HEK293 (cell line): ENCODE data around the gene TMEM263.
A peak's percentile ranks its signal among the peaks of the same experiment; 100 is the strongest.
"Not testable (repeated sequence)": the region's sequence is repeated elsewhere in the genome, so short reads cannot be mapped to it uniquely, and the experiment has no call there.

Source experiments
- CTCF ChIA-PET: fragments of 350-600 bp; formaldehyde crosslinking; extraction: SDS; loops from one replicate; lab custom pipeline; 2021; ENCODE audit warnings: antibody characterized with exemption; lab: Yijun Ruan, JAX
- POLR2A ChIA-PET: fragments of 300-600 bp; formaldehyde crosslinking; extraction: SDS; loops from one replicate; lab custom pipeline; 2020; ENCODE audit warnings: antibody characterized with exemption, inconsistent platforms; lab: Yijun Ruan, JAX
- H3K27ac ChIP-seq: fragments of 200-500 bp; sonication (Bioruptor generic); 2 replicates; pipeline ENCODE4 v1.5.1; 2014; ENCODE audit warnings: low read depth, low read length, control low read depth, inconsistent platforms; ENCODE audit errors: extremely low read depth
- H3K36me3 ChIP-seq, 2 experiments: fragments of 200-500 bp in 1 of 2; sonication (Bioruptor generic) in 1 of 2; 1 replicate in 1 of 2; 2 replicates in 1 of 2; pipeline ENCODE4 v1.5.1; 2014 to 2017; ENCODE audit warnings: inconsistent platforms in 2 of 2, low read length in 2 of 2; ENCODE audit not compliant: control insufficient read depth in 2 of 2, insufficient read depth in 1 of 2
- H3K4me1 ChIP-seq: fragments of 200-500 bp; sonication (Bioruptor generic); 2 replicates; pipeline ENCODE4 v1.5.1; 2014; ENCODE audit warnings: mild to moderate bottlenecking, low read length, inconsistent platforms; ENCODE audit not compliant: control insufficient read depth, insufficient read depth
- H3K4me3 ChIP-seq: 2 replicates; pipeline ENCODE4 v1.5.1; 2011; ENCODE audit warnings: low read depth, mild to moderate bottlenecking, control low read depth, low read length, moderate library complexity
- H3K9me3 ChIP-seq: fragments of 200-500 bp; sonication (Bioruptor generic); 2 replicates; pipeline ENCODE4 v1.5.1; 2014; ENCODE audit warnings: low read depth, low read length, inconsistent platforms; ENCODE audit not compliant: control insufficient read depth, insufficient read depth
- GFI1B ChIP-seq: fragments of 450-650 bp; formaldehyde crosslinking; IDR thresholded peaks from 2 replicates; pipeline ENCODE4 v1.5.1; 2016; ENCODE audit warnings: missing biosample characterization, missing genetic modification characterization
- ZNF324 ChIP-seq: fragments of 450-650 bp; formaldehyde crosslinking; IDR thresholded peaks from 2 replicates; pipeline ENCODE4 v1.5.1; 2016; ENCODE audit warnings: missing biosample characterization, missing genetic modification characterization
- ZNF433 ChIP-seq: fragments of 450-650 bp; formaldehyde crosslinking; IDR thresholded peaks from 2 replicates; pipeline ENCODE4 v1.5.1; 2016; ENCODE audit warnings: missing biosample characterization, missing genetic modification characterization, low read depth
- ZNF521 ChIP-seq: fragments of 450-650 bp; formaldehyde crosslinking; IDR thresholded peaks from 2 replicates; pipeline ENCODE4 v1.5.1; 2017; ENCODE audit warnings: missing biosample characterization, mild to moderate bottlenecking, missing genetic modification characterization
- ZNF544 ChIP-seq: fragments of 450-650 bp; formaldehyde crosslinking; IDR thresholded peaks from 2 replicates; pipeline ENCODE4 v1.5.0; 2017; ENCODE audit warnings: missing biosample characterization, missing genetic modification characterization
- ZNF654 ChIP-seq: fragments of 450-650 bp; formaldehyde crosslinking; IDR thresholded peaks from 2 replicates; pipeline ENCODE4 v1.5.1; 2016; ENCODE audit warnings: low read depth, missing biosample characterization, missing genetic modification characterization
- ZNF660 ChIP-seq: fragments of 450-650 bp; IDR thresholded peaks from 2 replicates; pipeline ENCODE4 v1.5.1; 2018; ENCODE audit warnings: missing biosample characterization, mild to moderate bottlenecking, missing genetic modification characterization
- ZNF747 ChIP-seq: fragments of 450-650 bp; formaldehyde crosslinking; IDR thresholded peaks from 2 replicates; pipeline ENCODE4 v1.5.1; 2016; ENCODE audit warnings: missing biosample characterization, missing genetic modification characterization
- ZNF792 ChIP-seq: fragments of 450-650 bp; formaldehyde crosslinking; IDR thresholded peaks from 2 replicates; pipeline ENCODE4 v1.5.1; 2016; ENCODE audit warnings: missing biosample characterization, missing genetic modification characterization
- ZXDB ChIP-seq: fragments of 450-650 bp; formaldehyde crosslinking; IDR thresholded peaks from 2 replicates; pipeline ENCODE4 v1.5.1; 2016; ENCODE audit warnings: missing biosample characterization, missing genetic modification characterization
- TF ChIP-seq, protein P1 (sequence below): fragments of 450-650 bp; formaldehyde crosslinking; IDR thresholded peaks from 2 replicates; pipeline ENCODE4 v1.5.1; 2016; ENCODE audit warnings: missing biosample characterization, missing genetic modification characterization
- TF ChIP-seq, protein P2 (sequence below): sonication (generic); formaldehyde crosslinking; IDR thresholded peaks from 2 replicates; pipeline ENCODE4 v1.8.1; 2022; ENCODE audit warnings: mild to moderate bottlenecking, moderate library complexity, missing genetic modification reagents
- TF ChIP-seq, protein P3 (sequence below): fragments of 450-650 bp; formaldehyde crosslinking; IDR thresholded peaks from 2 replicates; pipeline ENCODE4 v1.5.1; 2016; ENCODE audit warnings: missing biosample characterization, missing genetic modification characterization
- TF ChIP-seq, protein P4 (sequence below): fragments of 450-650 bp; formaldehyde crosslinking; IDR thresholded peaks from 2 replicates; pipeline ENCODE4 v1.5.1; 2016; ENCODE audit warnings: missing biosample characterization, missing genetic modification characterization

Gene TMEM263

DNA sequence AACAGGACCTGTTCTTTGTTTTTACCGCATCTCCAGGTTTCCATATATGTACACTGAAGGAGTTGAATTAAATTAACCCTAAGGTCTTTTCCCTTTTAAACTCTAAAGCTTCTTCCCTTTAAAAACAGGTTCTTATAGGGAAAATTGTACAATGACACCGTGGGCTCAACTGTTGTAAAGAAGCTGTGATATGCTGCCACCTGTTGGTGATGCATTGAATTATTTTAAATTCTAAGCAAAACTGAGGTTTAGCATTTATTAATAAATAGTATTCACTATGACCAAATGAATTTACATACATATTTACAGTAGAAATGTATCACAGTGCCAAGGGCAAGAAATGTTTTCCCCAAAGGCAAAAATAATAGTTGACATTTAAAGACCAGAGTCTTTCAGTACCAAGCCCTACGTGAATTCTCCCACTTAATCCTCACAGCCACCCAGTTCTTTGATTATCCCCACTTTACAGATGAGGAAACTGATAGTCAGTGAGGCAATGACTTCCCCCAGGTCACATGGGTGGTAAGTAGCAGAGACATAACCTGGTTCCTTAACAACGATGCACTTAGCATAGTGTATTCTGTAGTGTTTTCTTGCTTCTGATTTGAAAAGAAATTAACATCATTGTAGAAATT, 35.7 kb upstream of the TMEM263 start (continued):
- 0 out of 2 replicates have a peak, but pooled peaks have one; percentile 41 for TF ChIP-seq ZNF660 (tag by site-specific recombination)
- TF ChIP-seq ZNF521 (tag by site-specific recombination): no peak
- TF ChIP-seq ZNF792 (tag by site-specific recombination): no peak
- TF ChIP-seq, protein P1, sequence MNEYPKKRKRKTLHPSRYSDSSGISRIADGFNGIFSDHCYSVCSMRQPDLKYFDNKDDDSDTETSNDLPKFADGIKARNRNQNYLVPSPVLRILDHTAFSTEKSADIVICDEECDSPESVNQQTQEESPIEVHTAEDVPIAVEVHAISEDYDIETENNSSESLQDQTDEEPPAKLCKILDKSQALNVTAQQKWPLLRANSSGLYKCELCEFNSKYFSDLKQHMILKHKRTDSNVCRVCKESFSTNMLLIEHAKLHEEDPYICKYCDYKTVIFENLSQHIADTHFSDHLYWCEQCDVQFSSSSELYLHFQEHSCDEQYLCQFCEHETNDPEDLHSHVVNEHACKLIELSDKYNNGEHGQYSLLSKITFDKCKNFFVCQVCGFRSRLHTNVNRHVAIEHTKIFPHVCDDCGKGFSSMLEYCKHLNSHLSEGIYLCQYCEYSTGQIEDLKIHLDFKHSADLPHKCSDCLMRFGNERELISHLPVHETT: no peak
- no peak for TF ChIP-seq GFI1B
- TF ChIP-seq, protein P2, sequence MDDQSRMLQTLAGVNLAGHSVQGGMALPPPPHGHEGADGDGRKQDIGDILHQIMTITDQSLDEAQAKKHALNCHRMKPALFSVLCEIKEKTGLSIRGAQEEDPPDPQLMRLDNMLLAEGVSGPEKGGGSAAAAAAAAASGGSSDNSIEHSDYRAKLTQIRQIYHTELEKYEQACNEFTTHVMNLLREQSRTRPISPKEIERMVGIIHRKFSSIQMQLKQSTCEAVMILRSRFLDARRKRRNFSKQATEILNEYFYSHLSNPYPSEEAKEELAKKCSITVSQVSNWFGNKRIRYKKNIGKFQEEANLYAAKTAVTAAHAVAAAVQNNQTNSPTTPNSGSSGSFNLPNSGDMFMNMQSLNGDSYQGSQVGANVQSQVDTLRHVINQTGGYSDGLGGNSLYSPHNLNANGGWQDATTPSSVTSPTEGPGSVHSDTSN (CRISPR knock-in tag): no peak
- peak; percentile 55 for TF ChIP-seq ZNF654
- TF ChIP-seq ZNF433 (tag by site-specific recombination): no peak
- TF ChIP-seq, protein P3, sequence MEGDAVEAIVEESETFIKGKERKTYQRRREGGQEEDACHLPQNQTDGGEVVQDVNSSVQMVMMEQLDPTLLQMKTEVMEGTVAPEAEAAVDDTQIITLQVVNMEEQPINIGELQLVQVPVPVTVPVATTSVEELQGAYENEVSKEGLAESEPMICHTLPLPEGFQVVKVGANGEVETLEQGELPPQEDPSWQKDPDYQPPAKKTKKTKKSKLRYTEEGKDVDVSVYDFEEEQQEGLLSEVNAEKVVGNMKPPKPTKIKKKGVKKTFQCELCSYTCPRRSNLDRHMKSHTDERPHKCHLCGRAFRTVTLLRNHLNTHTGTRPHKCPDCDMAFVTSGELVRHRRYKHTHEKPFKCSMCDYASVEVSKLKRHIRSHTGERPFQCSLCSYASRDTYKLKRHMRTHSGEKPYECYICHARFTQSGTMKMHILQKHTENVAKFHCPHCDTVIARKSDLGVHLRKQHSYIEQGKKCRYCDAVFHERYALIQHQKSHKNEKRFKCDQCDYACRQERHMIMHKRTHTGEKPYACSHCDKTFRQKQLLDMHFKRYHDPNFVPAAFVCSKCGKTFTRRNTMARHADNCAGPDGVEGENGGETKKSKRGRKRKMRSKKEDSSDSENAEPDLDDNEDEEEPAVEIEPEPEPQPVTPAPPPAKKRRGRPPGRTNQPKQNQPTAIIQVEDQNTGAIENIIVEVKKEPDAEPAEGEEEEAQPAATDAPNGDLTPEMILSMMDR (tag by site-specific recombination): peak; percentile 44; the same call in 1 of the 2 replicates
- TF ChIP-seq, protein P4, sequence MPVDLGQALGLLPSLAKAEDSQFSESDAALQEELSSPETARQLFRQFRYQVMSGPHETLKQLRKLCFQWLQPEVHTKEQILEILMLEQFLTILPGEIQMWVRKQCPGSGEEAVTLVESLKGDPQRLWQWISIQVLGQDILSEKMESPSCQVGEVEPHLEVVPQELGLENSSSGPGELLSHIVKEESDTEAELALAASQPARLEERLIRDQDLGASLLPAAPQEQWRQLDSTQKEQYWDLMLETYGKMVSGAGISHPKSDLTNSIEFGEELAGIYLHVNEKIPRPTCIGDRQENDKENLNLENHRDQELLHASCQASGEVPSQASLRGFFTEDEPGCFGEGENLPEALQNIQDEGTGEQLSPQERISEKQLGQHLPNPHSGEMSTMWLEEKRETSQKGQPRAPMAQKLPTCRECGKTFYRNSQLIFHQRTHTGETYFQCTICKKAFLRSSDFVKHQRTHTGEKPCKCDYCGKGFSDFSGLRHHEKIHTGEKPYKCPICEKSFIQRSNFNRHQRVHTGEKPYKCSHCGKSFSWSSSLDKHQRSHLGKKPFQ (tag by site-specific recombination): no peak
- no peak for TF ChIP-seq ZNF544 (tag by site-specific recombination)
- no peak for TF ChIP-seq ZNF747

DNA sequence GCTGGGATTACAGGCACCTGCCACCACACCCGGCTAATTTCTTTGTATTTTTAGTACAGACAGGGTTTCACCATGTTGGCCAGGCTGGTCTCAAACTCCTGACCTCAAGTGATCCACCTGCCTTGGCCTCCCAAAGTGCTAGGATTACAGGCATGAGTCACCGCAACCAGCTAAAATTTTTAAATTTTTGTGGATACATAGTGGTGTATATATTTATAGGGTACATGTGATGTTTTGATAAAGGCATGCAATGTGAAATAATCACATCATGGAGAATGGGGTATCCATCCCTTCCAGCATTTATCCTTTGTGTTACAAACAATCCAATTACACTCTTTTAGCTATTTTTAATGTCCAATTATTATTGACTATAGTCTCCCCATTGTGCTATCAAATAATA, 33.7 kb upstream of the TMEM263 start:
- H3K4me3 ChIP-seq, POLR2A ChIA-PET, H3K9me3 ChIP-seq, H3K27ac ChIP-seq, H3K4me1 ChIP-seq, H3K36me3 ChIP-seq: not testable (repeated sequence)
- CTCF ChIA-PET: interaction anchor here (0.7 to 2.2 kb wide), 8 partner anchors 80 to 1073 kb away, joined by 3 to 15 read pairs (median 4); partner anchors contain the start of gene POLR3B

DNA sequence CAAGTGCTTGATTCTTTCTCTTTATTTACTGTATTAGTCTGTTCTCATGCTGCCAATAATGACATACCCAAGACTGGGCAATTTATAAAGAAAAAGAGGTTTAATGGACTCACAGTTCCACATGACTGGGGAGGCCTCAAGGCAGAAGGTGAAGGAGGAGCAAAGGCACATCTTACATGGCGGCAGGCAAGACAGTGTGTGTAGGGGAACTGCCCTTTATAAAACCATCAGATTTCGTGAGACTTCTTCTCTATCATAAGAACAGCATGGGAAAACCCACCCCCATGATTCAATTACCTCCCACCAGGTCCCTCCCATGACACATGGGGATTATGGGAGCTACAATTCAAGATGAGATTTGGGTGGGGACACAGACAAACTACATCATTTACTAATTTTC, 32.1 kb upstream of the TMEM263 start:
- POLR2A ChIA-PET, H3K27ac ChIP-seq, H3K9me3 ChIP-seq, H3K4me1 ChIP-seq, H3K4me3 ChIP-seq, H3K36me3 ChIP-seq: not testable (repeated sequence)
- CTCF ChIA-PET: interaction anchor here (0.6 kb wide), 1 partner anchor 82 kb away, joined by 4 read pairs; no protein-coding TSS in a partner anchor

DNA sequence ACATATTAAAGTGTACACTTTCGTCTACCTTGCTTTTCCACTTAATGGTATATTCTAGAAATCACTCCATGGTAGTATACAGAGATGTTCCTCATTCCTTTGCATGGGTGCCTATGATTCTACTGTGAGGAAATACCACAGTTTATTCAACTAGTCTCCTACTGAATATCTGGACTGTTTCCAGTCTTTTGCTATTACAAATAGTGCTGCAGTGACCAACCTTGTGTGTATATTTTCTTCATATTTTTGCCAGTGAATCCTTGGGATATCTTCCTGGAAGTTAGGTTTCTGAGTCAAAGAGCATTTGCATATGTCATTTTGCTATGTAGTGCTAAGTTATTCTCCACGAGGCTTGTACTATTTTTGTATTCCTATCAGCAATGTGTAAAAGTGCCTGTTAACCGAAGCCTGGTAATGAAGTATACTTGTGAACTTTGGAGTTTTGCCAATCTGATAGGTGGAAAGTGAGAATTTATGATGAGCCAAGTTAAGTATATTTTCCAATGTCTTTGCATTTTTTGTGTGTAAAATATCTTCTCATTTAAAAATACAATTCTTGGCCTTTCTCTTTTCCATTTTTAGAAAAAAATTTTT, 31.3 kb upstream of the TMEM263 start:
- Histone ChIP-seq H3K9me3 (no peaks in the 10 kb centered on the region; the same call in 1 of the 2 replicates), H3K4me1 (no peaks in the 10 kb centered on the region), H3K36me3 (no peaks in the 10 kb centered on the region)
- ChIA-PET CTCF (no interaction called here), POLR2A (no interaction called here)
- TF ChIP-seq ZNF324 (tag by site-specific recombination) (no peak), ZXDB (tag by site-specific recombination) (no peak)
- TF ChIP-seq, all 188 proteins: peak for 0
- Histone ChIP-seq H3K27ac (no peak overlapping the region), H3K4me3 (no peak overlapping the region)
